GM10248 (cell line): Measurements from ENCODE around the gene ARF3.
A peak's percentile ranks its signal among the peaks of the same experiment; 100 is the strongest.

Experiments
- CTCF ChIA-PET: fragments of 300-600 bp; sonication (Branson Sonifier 250); formaldehyde crosslinking; extraction: SDS; loops from one replicate; lab custom pipeline; 2021; ENCODE audit warnings: antibody characterized with exemption; lab: Yijun Ruan, JAX
- POLR2A ChIA-PET: fragments of 350-650 bp; sonication (Branson Sonifier 250); formaldehyde crosslinking; extraction: SDS; loops from one replicate; lab custom pipeline; 2020; ENCODE audit warnings: antibody characterized with exemption; lab: Yijun Ruan, JAX
- DNase-seq: peaks from one replicate; pipeline ENCODE4 v3.0.0; 2012; ENCODE audit errors: extremely low spot score
- CTCF ChIP-seq: IDR thresholded peaks from 2 replicates; pipeline ENCODE4 v1.5.1; 2012; ENCODE audit warnings: mild to moderate bottlenecking, low read depth; ENCODE audit errors: extremely low read depth, missing control alignments, control extremely low read depth

Gene ARF3

GRCh38 chr12:48978291-48978740 lies 21.0 kb upstream of the ARF3 start, which contains the start of gene WNT1:
TSS of gene WNT1 (plus strand) at chr12:48978322. CDS start at chr12:48978651, 329 bp downstream.
- POLR2A ChIA-PET: no interaction called here
- DNase-seq: no peak
- CTCF ChIA-PET: interaction anchor here (0.6 to 16.4 kb wide), 25 partner anchors 8 to 126 kb away, joined by 3 to 417 read pairs (median 6); partner anchors contain the start of genes ARF3, DDN, DDX23 and DHH
- no peak for TF ChIP-seq CTCF

- peak; percentile 72 for TF ChIP-seq CTCF
- peak; percentile 87 for DNase-seq
- POLR2A ChIA-PET: no interaction called here
- CTCF ChIA-PET: interaction anchor here (0.6 to 16.4 kb wide), 30 partner anchors 9 to 159 kb away, joined by 3 to 417 read pairs (median 6); partner anchors contain the start of genes ARF3, DDN, DDX23 and DHH
These were observed 20.3 kb upstream of the ARF3 start for GRCh38 chr12:48977290-48978281.

- DNase-seq: peak; percentile 63
- CTCF ChIA-PET: interaction anchor here (1.4 to 16.4 kb wide), 6 partner anchors 8 to 121 kb away, joined by 3 to 417 read pairs (median 6); partner anchors contain the start of genes ARF3, DDN and WNT1
- POLR2A ChIA-PET: interaction anchor here (0.7 kb wide), 1 partner anchor 67 kb away, joined by 3 read pairs; no protein-coding TSS in a partner anchor
- peak; percentile 58 for TF ChIP-seq CTCF
These were observed 16.8 kb upstream of the ARF3 start for GRCh38 chr12:48973941-48974673.

GRCh38 chr12:48973531-48973930 lies 16.2 kb upstream of the ARF3 start:
- ChIA-PET POLR2A (no interaction called here), CTCF (interaction anchor here (1.4 to 16.4 kb wide), 6 partner anchors 8 to 120 kb away, joined by 3 to 417 read pairs (median 6); partner anchors contain the start of genes ARF3, DDN and WNT1)
- no peak for TF ChIP-seq CTCF
- no peak for DNase-seq

GRCh38 chr12:48972952-48973483 lies 15.7 kb upstream of the ARF3 start:
- DNase-seq: no peak
- TF ChIP-seq CTCF: no peak
- CTCF ChIA-PET: interaction anchor here (1.4 to 16.4 kb wide), 8 partner anchors 8 to 120 kb away, joined by 3 to 417 read pairs (median 6); partner anchors contain the start of genes ARF3, DDN and WNT1
- POLR2A ChIA-PET: no interaction called here
